Embryonic facial prominence (tissue), 1 donor: ENCODE results near the gene USP6.
"Not testable (repeated sequence)": the region's sequence is repeated elsewhere in the genome, so short reads cannot be mapped to it uniquely, and the experiment has no call there.

Source experiments
- DNase-seq: peaks from one replicate; pipeline ENCODE4 v3.0.0-alpha.2; 2016; ENCODE audit errors: extremely low spot score

Gene USP6

GRCh38 chr17:5122056-5122455 lies 6.2 kb downstream of the USP6 start:
- not testable (repeated sequence) for DNase-seq

DNA sequence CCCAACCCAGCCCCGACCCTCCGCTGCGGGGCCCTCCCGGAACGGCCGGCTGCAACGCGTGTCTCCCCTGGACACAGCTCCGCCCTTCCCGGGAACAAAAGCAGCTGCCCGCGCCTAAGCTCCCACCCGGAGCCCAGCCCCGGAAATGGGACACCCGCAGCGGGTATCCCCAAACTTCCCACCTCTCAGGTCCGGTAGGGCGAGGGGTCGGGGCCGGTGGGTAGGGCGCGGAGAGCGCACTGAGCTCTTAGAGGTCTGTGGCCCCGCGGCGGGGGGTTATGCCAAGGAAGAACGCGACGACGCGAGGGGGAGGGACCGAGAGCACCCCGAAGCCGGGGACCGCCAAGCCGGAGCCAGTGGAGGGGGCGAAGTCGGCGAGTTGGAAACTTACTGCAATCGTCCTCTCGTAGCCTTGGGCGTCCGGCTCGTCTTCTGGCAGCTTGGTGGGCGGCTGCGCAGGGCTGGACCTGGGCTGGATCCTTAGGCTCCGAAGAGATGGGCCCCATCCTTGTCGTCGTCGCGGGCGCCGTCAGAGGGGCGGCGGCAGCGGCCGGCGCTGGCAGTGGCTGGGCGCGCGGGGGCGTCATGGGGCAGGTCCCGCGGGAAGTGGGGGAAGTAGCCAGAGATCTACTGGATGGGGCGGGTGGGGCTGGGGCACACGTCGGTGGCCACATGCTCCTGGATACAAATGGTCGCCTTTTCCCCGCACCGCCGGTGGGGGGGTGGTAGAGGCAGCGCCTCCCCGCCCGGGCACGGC lies 6.9 kb downstream of the USP6 start:
- no peak for DNase-seq

DNA sequence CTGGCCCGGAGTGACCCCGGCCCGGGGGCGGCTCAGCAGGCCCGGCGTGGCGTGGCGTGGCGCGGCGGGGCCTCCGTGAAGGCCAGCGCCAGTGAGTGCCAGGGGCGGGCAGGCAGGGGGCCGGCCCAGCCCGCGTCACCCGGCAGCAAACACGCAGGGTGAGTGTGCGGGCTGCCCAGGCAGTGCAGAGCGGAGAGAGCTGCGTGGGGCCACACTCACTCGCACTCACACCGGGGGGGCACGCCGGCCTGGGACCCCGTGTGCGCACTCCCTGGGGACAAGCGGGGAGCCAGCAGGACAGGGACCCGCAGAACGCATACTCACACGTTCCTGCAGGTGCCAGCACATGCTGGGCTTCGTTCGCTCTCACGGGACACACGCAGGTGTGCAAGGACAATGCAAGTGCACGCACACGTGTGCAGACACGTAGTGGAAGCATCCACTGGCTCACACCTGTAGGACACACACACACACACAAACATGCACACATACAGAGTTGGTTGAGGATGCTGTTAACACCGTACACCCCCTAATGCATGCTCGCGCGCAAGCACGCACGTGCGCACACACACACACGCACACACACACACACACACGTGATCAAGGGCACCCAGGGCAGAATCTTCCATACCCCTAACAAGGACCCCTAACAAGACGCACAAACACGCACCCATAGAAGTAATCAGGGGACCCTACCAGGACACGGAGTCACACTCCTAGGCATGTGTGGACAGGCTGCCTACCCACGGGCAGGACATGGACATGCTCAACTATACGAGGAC lies 7.7 kb downstream of the USP6 start:
- no peak for DNase-seq

DNA sequence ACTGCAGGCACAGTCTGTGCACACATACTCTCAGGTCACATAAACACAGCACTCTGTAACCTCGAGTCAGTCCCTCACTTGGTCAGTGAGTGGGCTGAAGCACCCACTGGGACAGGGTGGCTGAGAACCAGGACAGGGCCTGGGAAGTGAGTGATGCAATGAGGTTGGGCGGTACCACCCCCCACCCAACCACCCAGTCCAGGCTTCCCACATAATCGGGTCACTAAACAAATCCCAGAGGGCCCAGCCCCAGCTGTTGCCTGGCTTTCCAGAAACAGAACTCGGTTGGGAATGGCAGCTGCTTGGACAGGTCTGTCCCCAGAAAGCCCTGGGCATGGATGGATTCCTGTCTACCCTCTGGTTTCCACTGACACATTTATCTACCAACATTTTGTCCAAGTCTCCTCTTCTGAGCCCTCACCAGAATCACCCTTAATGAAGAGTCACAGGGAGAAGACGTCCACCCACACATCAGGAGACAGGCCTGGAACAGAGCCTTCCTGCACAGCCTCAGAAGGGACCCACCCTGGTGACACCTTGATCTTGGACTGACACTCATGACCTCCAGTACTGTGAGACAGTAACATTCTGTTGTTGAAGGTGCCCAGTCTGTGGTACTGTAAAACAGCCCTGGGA lies 8.4 kb downstream of the USP6 start:
- not testable (repeated sequence) for DNase-seq

GRCh38 chr17:5124896-5125295 lies 9.1 kb downstream of the USP6 start:
- not testable (repeated sequence) for DNase-seq

- DNase-seq, result no peak
Observed at GRCh38 chr17:5126719-5127488, 11.1 kb downstream of the USP6 start.

GRCh38 chr17:5127910-5128309 lies 12.1 kb downstream of the USP6 start:
- no peak for DNase-seq

- DNase-seq, result not testable (repeated sequence)
Observed at GRCh38 chr17:5128387-5128786, 12.6 kb downstream of the USP6 start.

DNA sequence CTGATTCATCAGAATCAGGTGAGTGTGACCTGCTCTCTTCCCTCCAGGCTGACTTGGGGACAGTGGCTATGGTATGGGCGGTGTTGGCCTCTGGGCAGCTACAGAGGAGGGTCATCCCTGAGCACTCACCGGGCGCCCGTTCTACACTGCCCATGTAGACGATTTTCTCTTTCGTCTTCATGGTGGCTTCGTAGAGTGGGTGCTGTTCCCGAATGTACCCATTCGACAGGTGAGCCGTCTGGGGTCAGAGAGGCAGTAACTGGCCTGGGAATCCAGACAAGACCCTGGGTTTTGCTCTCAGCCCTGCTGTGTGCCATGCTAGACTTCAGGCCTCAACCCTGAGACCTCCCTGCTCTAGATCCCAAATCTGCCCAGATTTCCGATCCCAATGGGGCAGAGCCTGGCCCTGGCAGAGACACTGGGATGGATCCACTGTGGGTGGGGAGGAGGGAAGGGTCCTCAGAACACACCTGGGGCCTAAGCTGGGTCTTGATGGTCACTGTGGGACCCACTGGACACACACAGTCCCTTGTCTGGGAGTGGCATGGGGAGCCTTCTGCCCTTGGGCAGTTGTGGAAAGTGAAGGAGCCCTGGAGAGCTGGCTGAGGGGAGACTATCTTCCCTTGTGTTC lies 13.2 kb downstream of the USP6 start:
- DNase-seq, result no peak

- DNase-seq, result not testable (repeated sequence)
Observed at GRCh38 chr17:5129770-5130169, 13.9 kb downstream of the USP6 start.

- DNase-seq, result not testable (repeated sequence)
Observed at GRCh38 chr17:5130261-5130660, 14.4 kb downstream of the USP6 start.

GRCh38 chr17:5130687-5131086 lies 14.9 kb downstream of the USP6 start:
- DNase-seq, result not testable (repeated sequence)

- DNase-seq, result no peak
Observed at GRCh38 chr17:5131146-5131715, 15.4 kb downstream of the USP6 start.

DNA sequence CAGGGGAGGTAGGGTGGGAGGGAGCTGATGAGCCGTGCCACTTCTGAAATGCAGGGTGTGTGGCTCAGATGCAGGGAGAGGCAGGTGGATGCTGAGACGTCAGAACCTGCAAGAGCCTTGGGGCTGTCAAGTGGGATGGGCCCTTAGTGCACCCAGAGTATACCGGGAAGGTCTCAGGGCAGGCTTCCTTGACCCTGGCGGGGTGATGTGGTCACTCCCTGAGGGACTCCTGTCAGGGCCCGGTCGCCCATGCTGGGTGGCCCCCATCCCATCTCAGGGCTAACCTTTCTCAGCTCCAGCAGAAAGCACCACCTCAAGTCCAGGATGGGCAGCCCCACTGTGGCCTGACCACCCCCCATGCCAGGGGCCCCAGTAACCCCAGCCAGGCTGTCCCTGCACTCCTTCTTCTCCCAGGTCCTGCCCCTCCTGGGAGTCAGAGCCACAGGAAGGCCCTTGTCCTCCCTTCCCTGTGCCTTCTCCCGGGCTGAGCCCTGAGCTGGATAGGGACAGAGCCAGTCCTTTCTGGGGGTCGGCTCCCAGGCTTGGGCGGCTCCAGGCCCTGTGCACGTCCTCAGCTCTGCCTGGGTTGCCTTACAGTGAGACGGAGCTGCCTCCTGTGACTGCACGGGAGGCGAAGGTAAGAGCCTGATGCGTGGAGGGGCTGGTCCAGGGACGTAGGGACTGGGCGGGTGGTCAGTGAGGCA lies 16.1 kb downstream of the USP6 start:
- not testable (repeated sequence) for DNase-seq

DNA sequence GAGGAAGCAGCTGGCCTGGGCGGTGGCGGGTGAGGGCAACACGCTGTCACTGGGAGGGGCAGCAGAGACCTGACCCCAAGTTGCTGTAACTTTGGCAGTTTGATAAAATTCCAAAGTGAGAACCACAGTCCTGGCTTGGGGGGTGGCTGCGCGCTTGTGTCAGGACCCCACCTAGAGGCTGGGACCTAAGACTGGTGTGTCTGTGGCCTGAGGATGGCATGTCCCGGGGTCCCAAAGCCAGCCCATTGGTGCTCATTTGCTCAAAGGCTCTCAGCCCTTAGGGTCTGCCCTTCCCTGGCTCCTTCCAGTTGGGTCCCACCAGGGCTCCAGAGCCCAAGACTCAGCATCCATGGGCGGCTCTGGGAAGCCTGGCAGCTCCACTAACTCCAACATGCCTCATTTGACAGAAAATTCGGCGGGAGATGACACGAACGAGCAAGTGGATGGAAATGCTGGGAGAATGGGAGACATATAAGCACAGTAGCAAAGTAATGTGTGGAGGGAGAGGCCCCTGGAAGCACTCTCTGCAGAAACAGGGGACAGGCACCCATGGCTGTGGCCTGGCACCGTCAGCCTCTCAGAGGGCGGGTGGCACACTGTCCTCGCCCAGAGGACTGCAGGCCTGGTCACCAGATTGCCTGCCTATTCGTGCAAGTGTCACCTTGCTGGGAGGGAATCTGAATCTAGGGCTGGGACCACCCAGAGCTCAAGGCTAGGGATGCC lies 16.8 kb downstream of the USP6 start:
- DNase-seq, result not testable (repeated sequence)

GRCh38 chr17:5133311-5133710 lies 17.5 kb downstream of the USP6 start:
- no peak for DNase-seq

GRCh38 chr17:5133961-5134360 lies 18.1 kb downstream of the USP6 start:
- not testable (repeated sequence) for DNase-seq

DNA sequence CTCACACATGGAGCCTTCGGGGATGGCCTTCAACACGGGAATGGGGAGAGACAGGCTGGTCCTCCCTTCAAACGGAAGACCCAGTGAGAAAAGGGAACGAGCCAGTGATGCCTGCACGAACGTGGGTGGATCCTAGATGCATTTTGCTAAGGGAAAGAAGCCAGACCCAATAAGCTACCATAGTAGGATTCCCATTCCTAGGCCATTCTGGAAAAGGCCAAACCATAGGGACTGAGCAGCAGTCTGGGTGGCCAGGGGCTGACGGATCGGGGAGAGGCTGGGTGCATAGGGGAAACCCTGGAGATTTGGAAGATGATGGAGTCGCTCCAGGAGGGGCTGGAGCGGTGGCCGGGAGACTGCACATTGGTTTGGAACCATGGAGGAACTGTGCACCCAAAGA lies 18.7 kb downstream of the USP6 start:
- not testable (repeated sequence) for DNase-seq

DNA sequence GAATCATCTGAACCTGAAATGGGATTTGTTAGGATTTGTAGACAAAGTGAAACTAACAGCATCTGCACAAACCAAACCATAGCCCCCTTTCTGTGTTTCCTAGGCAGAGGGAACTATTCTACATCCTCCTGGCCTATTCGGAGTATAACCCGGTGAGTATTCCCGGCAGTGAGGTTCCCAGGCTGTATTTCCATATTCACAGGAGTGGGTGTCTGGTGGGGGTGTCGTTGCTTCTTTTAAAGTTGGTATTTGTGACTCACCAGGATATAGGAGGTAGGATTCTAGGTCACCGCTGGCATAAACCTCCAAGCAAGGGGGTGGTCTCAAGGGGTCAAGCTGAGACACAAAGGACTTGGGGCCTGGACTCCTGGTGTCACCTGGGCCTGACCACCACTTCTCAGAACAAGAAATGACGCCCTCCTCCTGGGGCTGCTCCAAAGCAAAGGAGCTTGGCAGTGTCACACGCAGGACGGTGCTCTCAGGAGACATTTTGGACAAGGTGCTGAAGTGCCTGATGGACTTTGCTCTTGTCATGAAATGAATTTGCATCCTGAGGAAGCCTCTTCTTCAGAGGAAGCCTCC lies 19.4 kb downstream of the USP6 start:
- not testable (repeated sequence) for DNase-seq
